ENCODE data around the gene MRNIP. TPM values are rescaled to one million over a fixed set of nuclear protein-coding genes. Genes with fewer than 3 reads are reported as not detected.

MRNIP gene
- total RNA-seq, 3 donors from 2014 or later: 32.3 to 67.2 (median 48.8) TPM

DNA sequence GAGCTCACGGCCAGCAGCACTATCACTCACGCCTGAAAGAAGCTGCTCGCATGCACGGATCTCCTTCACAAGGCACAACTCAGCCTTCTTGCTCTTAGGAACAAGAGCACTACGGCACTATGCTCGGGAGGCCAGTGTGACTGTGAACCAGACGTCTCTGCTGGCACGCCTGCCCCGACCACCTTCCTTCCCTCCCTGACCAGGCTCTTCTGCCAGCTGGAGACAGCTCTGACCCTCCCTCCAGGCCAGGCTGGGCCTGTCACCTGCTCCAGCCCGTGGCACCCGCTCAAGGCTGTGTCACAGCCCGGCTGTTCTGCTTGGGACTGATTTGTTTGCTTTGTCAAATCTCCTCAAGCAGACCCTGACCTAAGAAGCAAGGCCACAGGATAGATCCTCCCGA lies 42.1 kb upstream of the MRNIP start:
- TF ChIP-seq POLR2AphosphoS5 (IDR thresholded peaks at IDR 0.05) (no peak), POLR2A (IDR thresholded peaks at IDR 0.05) (no peak)
- TF ChIP-seq, protein P1, sequence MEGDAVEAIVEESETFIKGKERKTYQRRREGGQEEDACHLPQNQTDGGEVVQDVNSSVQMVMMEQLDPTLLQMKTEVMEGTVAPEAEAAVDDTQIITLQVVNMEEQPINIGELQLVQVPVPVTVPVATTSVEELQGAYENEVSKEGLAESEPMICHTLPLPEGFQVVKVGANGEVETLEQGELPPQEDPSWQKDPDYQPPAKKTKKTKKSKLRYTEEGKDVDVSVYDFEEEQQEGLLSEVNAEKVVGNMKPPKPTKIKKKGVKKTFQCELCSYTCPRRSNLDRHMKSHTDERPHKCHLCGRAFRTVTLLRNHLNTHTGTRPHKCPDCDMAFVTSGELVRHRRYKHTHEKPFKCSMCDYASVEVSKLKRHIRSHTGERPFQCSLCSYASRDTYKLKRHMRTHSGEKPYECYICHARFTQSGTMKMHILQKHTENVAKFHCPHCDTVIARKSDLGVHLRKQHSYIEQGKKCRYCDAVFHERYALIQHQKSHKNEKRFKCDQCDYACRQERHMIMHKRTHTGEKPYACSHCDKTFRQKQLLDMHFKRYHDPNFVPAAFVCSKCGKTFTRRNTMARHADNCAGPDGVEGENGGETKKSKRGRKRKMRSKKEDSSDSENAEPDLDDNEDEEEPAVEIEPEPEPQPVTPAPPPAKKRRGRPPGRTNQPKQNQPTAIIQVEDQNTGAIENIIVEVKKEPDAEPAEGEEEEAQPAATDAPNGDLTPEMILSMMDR (IDR thresholded peaks at IDR 0.05): no peak
- Histone ChIP-seq H3K36me3 (peaks cover 5% of the 10 kb centered on the region), H3K27ac (peak overlapping the region in 1 of 2 donors; percentile 9), H3K4me1 (no peaks in the 10 kb centered on the region), H3K9me3 (no peaks in the 10 kb centered on the region), H3K27me3 (no peaks in the 10 kb centered on the region), H3K4me3 (no peak overlapping the region)
- DNase-seq (ENCODE audit: low spot score in 2 of 2): no peak
- intact Hi-C loops (cut with DNase I; ENCODE audit: low total_unique reads): no loop called here

GRCh38 chr5:179900206-179900605 lies 41.6 kb upstream of the MRNIP start:
- Histone ChIP-seq H3K36me3 (peaks cover 5% of the 10 kb centered on the region), H3K27ac (no peak overlapping the region)
- intact Hi-C loops (cut with DNase I; ENCODE audit: low total_unique reads): no loop called here

DNA sequence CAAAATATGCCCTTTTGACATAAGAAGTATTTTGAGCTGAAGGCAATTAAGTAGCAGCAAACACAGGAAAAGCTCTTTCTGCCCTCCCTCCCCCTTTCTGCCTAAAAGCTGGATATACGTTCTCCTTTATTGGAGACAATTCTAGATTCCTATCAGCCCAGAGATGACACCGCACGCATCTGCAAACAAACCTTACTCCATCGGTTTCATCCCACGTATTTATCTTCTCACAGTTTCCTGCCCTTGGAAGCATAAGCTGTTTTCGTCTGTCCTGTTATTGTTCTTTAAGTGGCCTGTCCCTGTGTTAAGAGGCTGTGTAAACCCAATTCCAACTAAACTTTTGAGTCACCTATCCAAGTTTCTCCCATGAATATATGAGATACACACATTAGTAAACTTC lies 37.2 kb upstream of the MRNIP start:
- no peak overlapping the region for H3K27ac ChIP-seq
- no peak for DNase-seq (ENCODE audit: low spot score in 2 of 2)
- TF ChIP-seq POLR2A (IDR thresholded peaks at IDR 0.05) (no peak), POLR2AphosphoS5 (IDR thresholded peaks at IDR 0.05) (no peak)
- TF ChIP-seq, protein P1 (IDR thresholded peaks at IDR 0.05): no peak
- H3K4me3 ChIP-seq: no peak overlapping the region
- no peaks in the 10 kb centered on the region for H3K4me1 ChIP-seq
- intact Hi-C loops (cut with DNase I; ENCODE audit: low total_unique reads): no loop called here
- peaks cover 34% of the 10 kb centered on the region for H3K36me3 ChIP-seq
- H3K27me3 ChIP-seq: no peaks in the 10 kb centered on the region
- H3K9me3 ChIP-seq: no peaks in the 10 kb centered on the region

More at GRCh38 chr5:179900206-179900605, 41.6 kb upstream of the MRNIP start:
- Histone ChIP-seq H3K27me3 (no peaks in the 10 kb centered on the region), H3K9me3 (no peaks in the 10 kb centered on the region), H3K4me1 (no peaks in the 10 kb centered on the region), H3K4me3 (no peak overlapping the region)
- DNase-seq (ENCODE audit: low spot score in 2 of 2): no peak
- TF ChIP-seq, protein P1 (IDR thresholded peaks at IDR 0.05): no peak
- TF ChIP-seq POLR2A (IDR thresholded peaks at IDR 0.05): no peak
- TF ChIP-seq POLR2AphosphoS5 (IDR thresholded peaks at IDR 0.05): no peak

DNA sequence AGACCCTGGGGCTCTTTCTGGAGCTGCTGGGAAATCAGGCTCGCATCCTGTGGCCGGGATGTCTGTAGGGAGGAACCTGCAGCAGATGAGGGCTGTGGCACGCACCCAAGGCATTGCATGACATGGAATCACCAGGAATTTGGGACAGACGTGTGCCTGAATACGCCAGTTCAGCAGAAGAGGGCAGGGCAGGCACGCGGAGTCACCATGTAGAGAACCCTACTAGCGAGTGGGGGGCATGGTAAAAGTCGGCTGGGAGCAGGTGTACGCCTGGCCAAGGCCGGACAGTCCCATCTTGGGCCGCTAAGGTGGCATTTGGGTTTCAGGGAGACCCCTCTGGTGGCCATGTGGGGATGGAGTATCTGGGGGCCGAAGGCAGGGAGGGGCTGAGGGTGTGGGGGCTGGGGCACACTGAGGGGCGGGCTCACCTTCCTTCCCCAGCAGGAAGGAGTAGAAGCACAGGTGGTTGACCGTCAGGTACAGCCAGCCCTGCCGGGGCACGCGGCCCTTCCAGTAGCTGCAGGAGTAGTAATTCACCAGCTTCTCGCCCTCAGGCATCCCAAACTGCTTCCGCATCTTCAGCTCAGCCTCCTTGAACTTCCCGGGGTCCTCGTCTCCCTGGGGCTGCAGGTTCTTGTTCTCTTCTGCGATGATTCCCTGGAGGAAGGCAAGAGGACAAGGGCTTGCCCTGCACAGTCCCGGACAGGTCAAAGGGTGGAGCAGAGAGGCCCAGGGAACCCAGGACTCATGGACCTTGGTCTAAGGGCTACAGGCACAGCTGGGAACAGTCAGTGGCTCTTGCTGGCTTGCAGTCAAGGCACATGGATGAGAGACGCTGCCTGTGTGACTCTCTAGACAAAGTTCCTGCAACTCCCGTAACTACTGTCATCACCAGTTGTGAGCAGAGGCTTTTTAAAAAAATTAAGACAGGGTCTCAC lies 35.6 kb upstream of the MRNIP start:
- Histone ChIP-seq H3K36me3 (peaks cover 38% of the 10 kb centered on the region), H3K4me1 (no peaks in the 10 kb centered on the region), H3K9me3 (no peaks in the 10 kb centered on the region), H3K27me3 (no peaks in the 10 kb centered on the region), H3K4me3 (no peak overlapping the region), H3K27ac (no peak overlapping the region)
- intact Hi-C loops (cut with DNase I; ENCODE audit: low total_unique reads): no loop called here
- DNase-seq (ENCODE audit: low spot score in 2 of 2): no peak
- TF ChIP-seq POLR2A (IDR thresholded peaks at IDR 0.05): no peak
- TF ChIP-seq POLR2AphosphoS5 (IDR thresholded peaks at IDR 0.05): no peak
- TF ChIP-seq, protein P1 (IDR thresholded peaks at IDR 0.05): no peak

Measured in breast epithelium (tissue), 4 donors.